PFSK-1 (cell line): ENCODE results near the gene PRMT6.

Experiments
- FOXP2 ChIP-seq: optimal IDR thresholded peaks from 2 replicates; pipeline ENCODE3; 2011; ENCODE audit warnings: borderline replicate concordance, control low read depth, inconsistent platforms; ENCODE audit not compliant: insufficient read depth; ENCODE audit errors: extremely low read length, extremely low read depth
- POLR2AphosphoS5 ChIP-seq: IDR thresholded peaks from 2 replicates; pipeline ENCODE4 v1.6.1; 2012; ENCODE audit warnings: low read depth, mild to moderate bottlenecking, control low read depth, low read length, moderate library complexity
- REST ChIP-seq, 2 experiments: IDR thresholded peaks; 2 replicates each; pipeline versions ENCODE4 v1.6.1 to v1.8.0; 2011 to 2012; ENCODE audit warnings: low read depth in 2 of 2, low read length in 2 of 2, control low read depth in 1 of 2, inconsistent platforms in 1 of 2, mild to moderate bottlenecking in 1 of 2, moderate library complexity in 1 of 2; ENCODE audit not compliant: insufficient read depth in 1 of 2
- TAF1 ChIP-seq: IDR thresholded peaks from 2 replicates; pipeline ENCODE4 v1.6.1; 2012; ENCODE audit warnings: low read length, control low read depth, borderline replicate concordance; ENCODE audit not compliant: insufficient read depth

- TF ChIP-seq TAF1 (no peak), POLR2AphosphoS5 (no peak), FOXP2 (no peak), REST (IDR thresholded peaks at IDR 0.05; ENCODE audit: insufficient read depth in 1 of 2, low read depth in 2 of 2, low read length in 2 of 2) (no peak)
Measured at GRCh38 chr1:107058245-107059032, 2.0 kb downstream of the PRMT6 start.
